Heart right ventricle (tissue), 16 donors: ENCODE measurements around the gene FBXO9. TPM values are rescaled to one million over a fixed set of nuclear protein-coding genes. Genes with fewer than 3 reads are reported as not detected.

Experiments used
- ATAC-seq, 8 donors: fragments of 200-7000 bp; cut with Tn5 transposase; one replicate each; pipeline ENCODE4 v1.9.1; 2020; ENCODE audit warnings: mild to moderate bottlenecking in 8 of 8, moderate library complexity in 8 of 8, moderate number of reproducible peaks in 1 of 8
- DNase-seq, 2 donors: peaks; one replicate each; pipeline ENCODE4 v3.0.0-alpha.2; 2020
- H3K27ac ChIP-seq, 10 donors: fragments of 200-600 bp; sonication (generic) in 2 of 10; one replicate each; pipeline versions ENCODE4 v1.5.0 to v1.8.0; 2020 to 2022; ENCODE audit warnings: mild to moderate bottlenecking in 3 of 10
- H3K27me3 ChIP-seq, 7 donors: fragments of 200-600 bp; one replicate each; pipeline ENCODE4 v1.8.0; 2021 to 2022; ENCODE audit warnings: mild to moderate bottlenecking in 2 of 7
- H3K36me3 ChIP-seq, 9 donors: fragments of 200-600 bp; sonication (generic) in 1 of 9; one replicate each; pipeline versions ENCODE4 v1.5.0 to v1.8.0; 2020 to 2022; ENCODE audit warnings: mild to moderate bottlenecking in 2 of 9
- H3K4me1 ChIP-seq, 9 donors: fragments of 200-600 bp; sonication (generic) in 1 of 9; one replicate each; pipeline versions ENCODE4 v1.5.0 to v1.8.0; 2020 to 2022; ENCODE audit warnings: mild to moderate bottlenecking in 4 of 9
- H3K4me3 ChIP-seq, 10 donors: fragments of 200-600 bp; sonication (generic) in 2 of 10; one replicate each; pipeline versions ENCODE4 v1.5.0 to v1.8.0; 2020 to 2022; ENCODE audit warnings: mild to moderate bottlenecking in 7 of 10, moderate library complexity in 2 of 10
- H3K9me3 ChIP-seq, 11 donors: fragments of 200-600 bp in 10 of 11; sonication (generic) in 2 of 11; one replicate each; pipeline versions ENCODE4 v1.5.0 to v1.8.0; 2013 to 2022; ENCODE audit warnings: mild to moderate bottlenecking in 2 of 11, control low read depth in 1 of 11, moderate library complexity in 1 of 11
- CTCF ChIP-seq, 9 donors: fragments of 200-600 bp; sonication (generic) in 2 of 9; IDR thresholded peaks; one replicate each; pipeline versions ENCODE4 v1.5.0 to v1.8.0; 2021 to 2022; ENCODE audit warnings: antibody characterized with exemption in 9 of 9, mild to moderate bottlenecking in 5 of 9, moderate library complexity in 1 of 9
- WGBS, 2 donors: extraction: QIAGEN DNeasy Blood & Tissue Kit; methylation state at CpG; one replicate each; pipeline ENCODE4 v1.1.7; 2013; ENCODE audit warnings: inconsistent platforms in 1 of 2; 5-methylcytosine and 5-hydroxymethylcytosine counted together
- intact Hi-C, 10 donors: fragments of 100-400 bp; cut with DNase I; formaldehyde crosslinking; loops; one replicate each; pipeline versions ENCODE4 v1.11.1 to v1.14.2; 2022
- polyA plus RNA-seq, 2 donors: library from polyadenylated mRNA; stranded (reverse); fragments of 200-250 nt; gene quantifications; one replicate each; pipeline ENCODE4 v1.2.3, GENCODE V29; 2013
- total RNA-seq, 10 donors: library from RNA; stranded (reverse); fragmentation: NEBNext Ultra II Directional in 3 of 10; extraction: Animal tissue kit (Norgen Biotek cat#: 25700) in 3 of 10; gene quantifications; one replicate each; pipeline versions ENCODE4 v1.2.1 to v1.2.4, GENCODE V29; 2021 to 2023
- donor health status: Arrhythmogenic right ventricular cardiomyopathy.
- donor health status: ischemic (EF 13 %, LVEDD 7.1; RV severe dilation, severe dysfunction).
- donor health status: healthy with polysubstance abuse.
- donor health status: DM: no; HTN: yes; CAD: no.
- donor health status: DM: no; HTN: no; CAD: no.
- donor health status: ischemic (EF 25% LVEDD 6.9; RV normal size, moderate dysfunction).
- donor health status: ischemic (EF 25% LVEDD 5.7; RV mildly dilated, moderate dysfunction).
- donor health status: healthy.
- donor health status: DM: yes; HTN: yes; CAD: no.
- donor health status: Ischemic cardiomyopathy.
- donor health status: ischemic (EF 35%, LVEDD 5.7; RV mildly dilated, moderate dysfunction).
- donor health status: nonischemic (EF 11% LVEDD 7.7; RV severe dilation, severe dysfunction).
- donor health status: DM: yes; HTN: yes; CAD: no.
- donor health status: PGD.
- donor health status: ischemic (EF 29% LVEDD 5.4; RV normal size, mild dysfunction).
- donor health status: nonischemic (EF 23%, LVEDD 6.1; RV moderate dilation, normal function).

The FBXO9 gene
- total and polyA plus RNA-seq, 12 donors, result 16.8 to 80.8 (median 61.8) TPM

GRCh38 chr6:53128842-53129241, 63.6 kb downstream of the FBXO9 start:
- Histone ChIP-seq H3K27ac (no peak overlapping the region), H3K4me1 (no peaks in the 10 kb centered on the region), H3K4me3 (no peak overlapping the region), H3K9me3 (no peaks in the 10 kb centered on the region), H3K36me3 (no peaks in the 10 kb centered on the region), H3K27me3 (peaks cover 0 to 21% (median 7%) of the 10 kb centered on the region in 7 donors)
- TF ChIP-seq CTCF (IDR thresholded peaks at IDR 0.05), result no peak
- intact Hi-C loops, result no loop called here
- ATAC-seq, result no peak
- no peak for DNase-seq
- 87 to 91% methylated on average over 5 of the region's 5 CpGs for WGBS, 2 donors

DNA sequence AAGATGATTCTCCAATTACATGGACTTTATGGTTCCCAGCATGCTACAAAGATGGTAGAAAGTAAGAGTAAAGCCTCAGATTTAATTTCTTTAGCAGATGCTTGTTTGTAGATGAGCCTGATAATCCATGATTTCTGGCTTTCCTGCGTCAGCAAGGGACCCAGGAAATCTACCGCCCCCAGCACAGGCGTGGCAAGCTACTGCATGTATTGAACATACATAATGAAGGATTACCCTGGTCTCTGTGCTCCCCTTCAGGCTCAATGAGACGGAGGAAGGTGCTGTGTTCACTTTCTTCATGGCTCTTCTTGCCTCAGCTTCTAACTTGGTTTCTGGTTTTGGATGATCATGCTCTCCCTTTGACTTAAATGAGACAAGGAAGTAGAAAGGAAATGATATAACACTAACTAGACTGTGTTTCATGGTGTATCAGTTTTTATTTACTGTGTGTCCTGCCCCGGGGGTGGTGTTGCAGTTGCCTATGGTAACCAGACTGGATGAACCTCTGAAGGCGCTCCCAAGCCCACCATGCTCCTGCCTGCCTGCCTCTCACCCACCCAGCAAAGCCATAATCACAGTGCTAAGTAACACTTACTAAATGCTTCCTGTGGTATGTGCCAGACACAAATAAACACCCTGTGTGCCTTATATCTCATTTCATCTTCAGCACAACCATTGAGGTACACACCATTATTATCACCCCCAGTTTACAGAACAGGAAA, 65.5 kb downstream of the FBXO9 start:
- Histone ChIP-seq H3K4me3 (no peak overlapping the region), H3K36me3 (no peaks in the 10 kb centered on the region), H3K4me1 (no peaks in the 10 kb centered on the region), H3K27me3 (peaks cover 0 to 15% (median 7%) of the 10 kb centered on the region in 7 donors), H3K9me3 (no peaks in the 10 kb centered on the region), H3K27ac (no peak overlapping the region)
- TF ChIP-seq CTCF (IDR thresholded peaks at IDR 0.05), result no peak
- 74 to 75% methylated on average over 6 of the region's 6 CpGs for WGBS, 2 donors
- DNase-seq (no peak), ATAC-seq (no peak)
- intact Hi-C loops, result no loop called here

- H3K9me3 ChIP-seq, result no peaks in the 10 kb centered on the region
- DNase-seq (no peak), ATAC-seq (no peak)
- H3K27ac ChIP-seq, result no peak overlapping the region
- no peak for TF ChIP-seq CTCF (IDR thresholded peaks at IDR 0.05)
- H3K4me1 ChIP-seq, result no peaks in the 10 kb centered on the region
- no peak overlapping the region for H3K4me3 ChIP-seq
- no peaks in the 10 kb centered on the region for H3K36me3 ChIP-seq
- 82 to 84% methylated on average over 16 of the region's 16 CpGs for WGBS, 2 donors
- peaks cover 0 to 15% (median 0%) of the 10 kb centered on the region in 7 donors for H3K27me3 ChIP-seq
- intact Hi-C loops, result no loop called here
These were observed 68.8 kb downstream of the FBXO9 start for GRCh38 chr6:53133961-53134360.

GRCh38 chr6:53134601-53135235, 69.5 kb downstream of the FBXO9 start:
- WGBS, 2 donors, result 31 to 33% methylated on average over 8 of the region's 8 CpGs
- DNase-seq, result no peak
- ATAC-seq, result no peak
- Histone ChIP-seq H3K27me3 (peaks cover 0 to 11% (median 0%) of the 10 kb centered on the region in 7 donors), H3K4me1 (no peaks in the 10 kb centered on the region), H3K4me3 (no peak overlapping the region), H3K27ac (no peak overlapping the region), H3K36me3 (no peaks in the 10 kb centered on the region), H3K9me3 (no peaks in the 10 kb centered on the region)
- no peak for TF ChIP-seq CTCF (IDR thresholded peaks at IDR 0.05)
- intact Hi-C loops, result no loop called here
